GM23248 (cell line): Measurements from ENCODE around the gene GZMB. TPM values are rescaled to one million over a fixed set of nuclear protein-coding genes. Genes with fewer than 3 reads are reported as not detected.
"Not testable (repeated sequence)": the region's sequence is repeated elsewhere in the genome, so short reads cannot be mapped to it uniquely, and the experiment has no call there.

Experiments used
- DNase-seq: peaks from one replicate; pipeline ENCODE4 v3.0.0-alpha.2; 2015
- H2AFZ ChIP-seq: fragments of 200-600 bp; sonication (generic); 2 replicates; pipeline ENCODE4 v1.6.1; 2016; ENCODE audit warnings: antibody characterized with exemption
- H3F3A ChIP-seq: fragments of 200-600 bp; sonication (generic); 2 replicates; pipeline ENCODE4 v1.6.1; 2016; ENCODE audit warnings: mild to moderate bottlenecking, antibody characterized with exemption, mixed run types; ENCODE audit not compliant: insufficient read depth
- H3K27ac ChIP-seq: fragments of 200-600 bp; sonication (generic); 2 replicates; pipeline ENCODE4 v1.5.1; 2016; ENCODE audit warnings: mild to moderate bottlenecking
- H3K27me3 ChIP-seq: fragments of 200-600 bp; sonication (generic); replicated peaks from 2 replicates; pipeline ENCODE4 v1.6.1; 2016; ENCODE audit warnings: mild to moderate bottlenecking; ENCODE audit not compliant: insufficient read depth
- H3K36me3 ChIP-seq: fragments of 200-600 bp; sonication (generic); 2 replicates; pipeline ENCODE4 v1.6.1; 2016; ENCODE audit warnings: low read depth, mild to moderate bottlenecking
- H3K4me1 ChIP-seq: fragments of 200-600 bp; sonication (generic); 2 replicates; pipeline ENCODE4 v1.6.1; 2016; ENCODE audit warnings: mild to moderate bottlenecking; ENCODE audit not compliant: insufficient read depth
- H3K4me2 ChIP-seq: fragments of 200-600 bp; sonication (generic); one replicate; pipeline ENCODE4 v1.6.1; 2016; ENCODE audit warnings: mild to moderate bottlenecking; ENCODE audit not compliant: unreplicated experiment
- H3K4me3 ChIP-seq: fragments of 200-600 bp; sonication (generic); 2 replicates; pipeline ENCODE4 v1.5.1; 2016; ENCODE audit warnings: mild to moderate bottlenecking
- H3K79me2 ChIP-seq: fragments of 200-600 bp; sonication (generic); 2 replicates; pipeline ENCODE4 v1.6.1; 2016; ENCODE audit warnings: mild to moderate bottlenecking; ENCODE audit not compliant: insufficient read depth
- H3K9ac ChIP-seq: fragments of 200-600 bp; sonication (generic); 2 replicates; pipeline ENCODE4 v1.6.1; 2016; ENCODE audit warnings: mild to moderate bottlenecking
- H3K9me2 ChIP-seq: fragments of 200-600 bp; sonication (generic); 2 replicates; pipeline ENCODE4 v1.6.1; 2016; ENCODE audit warnings: mixed run types, mild to moderate bottlenecking, moderate library complexity; ENCODE audit not compliant: insufficient read depth
- H3K9me3 ChIP-seq: fragments of 200-600 bp; sonication (generic); one replicate; pipeline ENCODE4 v1.6.1; 2017; ENCODE audit warnings: low read depth
- H4K20me1 ChIP-seq: fragments of 200-600 bp; sonication (generic); 2 replicates; pipeline ENCODE4 v1.6.0; 2016; ENCODE audit not compliant: insufficient read depth
- EZH2 ChIP-seq: fragments of 200-600 bp; sonication (generic); IDR thresholded peaks from 2 replicates; pipeline ENCODE4 v1.6.1; 2018; ENCODE audit warnings: antibody characterized with exemption, mild to moderate bottlenecking; ENCODE audit not compliant: insufficient read depth, poor library complexity, severe bottlenecking
- EZH2phosphoT487 ChIP-seq: fragments of 200-600 bp; sonication (generic); IDR thresholded peaks from 2 replicates; pipeline ENCODE4 v1.6.1; 2018; ENCODE audit warnings: antibody characterized with exemption, moderate library complexity, mild to moderate bottlenecking, low read depth; ENCODE audit not compliant: insufficient read depth
- WGBS, 2 experiments: methylation state at CpG; one replicate each; pipeline ENCODE4 v1.1.6; 2015 to 2017; ENCODE audit warnings: low lambda C conversion rate in 2 of 2, low coverage in 1 of 2; ENCODE audit errors: missing lambda C conversion rate in 2 of 2; 5-methylcytosine and 5-hydroxymethylcytosine counted together
- in situ Hi-C: fragments of 300-500 bp; cut with MboI; formaldehyde crosslinking; loops from 2 replicates; pipeline ENCODE4 v1.15.0; 2020
- polyA plus RNA-seq: library from polyadenylated mRNA; unstranded; fragments of >200 nt; fragmentation: Nextera tagmentation; extraction: Ambion mirVana; gene quantifications from 2 replicates; pipeline ENCODE4 v1.2.1, GENCODE V29; 2016
- total RNA-seq: library from RNA; depleted of rRNA; stranded (reverse); fragments of >200 nt; shearing (Covaris generic); gene quantifications from 2 replicates; pipeline ENCODE4 v1.2.3, GENCODE V29; 2014

The GZMB gene
- total and polyA plus RNA-seq, 2 experiments from 2014 or later: not detected

DNA sequence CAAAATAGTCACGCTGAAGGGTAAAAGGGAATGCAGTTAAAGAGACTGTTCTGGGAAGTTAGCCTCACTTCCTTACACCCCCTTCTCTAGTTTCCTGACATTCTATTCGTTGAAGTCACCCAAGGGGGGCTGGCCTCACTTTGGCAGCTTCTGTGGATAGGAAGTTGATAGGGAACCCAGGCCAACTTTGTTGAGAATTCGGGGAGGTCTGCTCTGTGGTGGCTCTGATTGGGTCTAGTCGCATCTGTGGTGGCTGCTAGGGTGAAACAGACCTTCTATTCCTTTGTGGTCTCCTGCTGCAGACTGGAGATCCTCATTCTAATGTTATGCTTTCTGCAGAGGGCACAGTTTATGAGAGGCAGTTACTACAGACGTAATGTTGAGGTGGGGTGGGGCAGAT is 28.8 kb upstream of the GZMB start:
- Histone ChIP-seq H3K27ac (no peak overlapping the region), H3K4me2 (no peak overlapping the region), H3F3A (no peaks in the 10 kb centered on the region), H3K79me2 (no peaks in the 10 kb centered on the region), H3K9ac (no peak overlapping the region), H3K4me3 (no peak overlapping the region), H3K9me3 (no peaks in the 10 kb centered on the region), H3K36me3 (no peaks in the 10 kb centered on the region), H3K27me3 (no peaks in the 10 kb centered on the region), H3K4me1 (no peaks in the 10 kb centered on the region), H4K20me1 (no peaks in the 10 kb centered on the region), H3K9me2 (no peaks in the 10 kb centered on the region), H2AFZ (no peak overlapping the region)
- no peak for DNase-seq
- in situ Hi-C loops: no loop called here
- 15 to 17% methylated on average over 5 of the region's 5 CpGs for WGBS, 2 experiments
- TF ChIP-seq EZH2phosphoT487: no peak

DNA sequence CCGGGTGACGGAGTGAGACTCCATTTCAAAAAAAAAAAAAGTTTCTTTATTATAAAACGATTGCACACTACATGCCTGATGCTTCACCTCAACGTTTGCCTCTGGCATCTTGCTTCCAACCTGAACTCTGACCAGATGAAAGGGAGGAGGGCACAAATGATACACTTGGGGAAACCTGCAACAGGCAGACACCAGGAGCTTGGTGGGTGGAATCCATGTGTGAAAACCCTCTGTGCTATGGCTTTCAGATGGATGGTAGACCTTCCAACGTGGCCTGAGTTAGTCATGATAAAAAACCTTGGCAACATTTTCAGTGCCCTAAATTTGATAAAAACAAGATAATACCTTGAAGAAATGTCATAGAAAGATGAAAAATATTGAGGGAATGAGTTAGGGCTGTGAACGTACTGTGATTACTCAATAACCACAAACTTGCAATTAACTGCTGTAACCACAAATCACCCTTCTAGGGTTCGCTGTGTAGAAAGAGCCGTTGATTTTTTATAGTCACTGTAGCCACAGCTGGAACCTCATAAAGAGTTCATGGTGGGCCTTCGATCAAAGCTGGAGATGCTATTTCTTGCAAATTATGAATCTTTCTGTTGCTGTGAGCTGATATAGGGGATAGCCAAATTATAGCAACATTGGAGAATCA is 26.1 kb upstream of the GZMB start:
- no peaks in the 10 kb centered on the region for H3F3A ChIP-seq
- 22 to 23% methylated on average over 9 of the region's 9 CpGs for WGBS, 2 experiments
- no peak overlapping the region for H3K27ac ChIP-seq
- H4K20me1 ChIP-seq: no peaks in the 10 kb centered on the region
- H2AFZ ChIP-seq: no peak overlapping the region
- TF ChIP-seq EZH2phosphoT487 (no peak), EZH2 (no peak)
- no peaks in the 10 kb centered on the region for H3K9me3 ChIP-seq
- no peaks in the 10 kb centered on the region; the same call in 1 of the 2 replicates for H3K27me3 ChIP-seq
- DNase-seq: no peak
- no peaks in the 10 kb centered on the region for H3K9me2 ChIP-seq
- H3K79me2 ChIP-seq: no peaks in the 10 kb centered on the region
- no peaks in the 10 kb centered on the region for H3K36me3 ChIP-seq
- in situ Hi-C loops: no loop called here
- H3K4me2 ChIP-seq: no peak overlapping the region
- H3K9ac ChIP-seq: no peak overlapping the region
- no peaks in the 10 kb centered on the region for H3K4me1 ChIP-seq
- no peak overlapping the region for H3K4me3 ChIP-seq

DNA sequence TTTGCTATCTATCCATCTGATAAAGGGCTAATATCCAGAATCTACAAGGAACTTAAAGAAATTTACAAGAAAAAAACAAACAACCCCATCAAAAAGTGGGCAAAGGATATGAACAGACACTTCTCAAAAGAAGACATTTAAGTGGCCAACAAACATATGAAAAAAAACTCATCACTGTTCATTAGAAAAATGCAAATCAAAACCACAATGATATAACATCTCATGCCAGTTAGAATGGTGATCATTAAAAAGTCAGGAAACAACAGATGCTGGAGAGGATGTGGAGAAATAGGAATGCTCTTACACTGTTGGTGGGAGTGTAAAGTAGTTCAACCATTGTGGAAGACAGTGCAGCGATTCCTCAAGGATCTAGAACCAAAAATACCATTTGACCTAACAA is 14.4 kb upstream of the GZMB start:
- H3K9me2 ChIP-seq, H3K36me3 ChIP-seq, H3K27ac ChIP-seq, H3K79me2 ChIP-seq, H2AFZ ChIP-seq, H3K4me3 ChIP-seq, in situ Hi-C loops, H3K27me3 ChIP-seq, H4K20me1 ChIP-seq, DNase-seq, H3K9me3 ChIP-seq, H3K4me1 ChIP-seq, H3F3A ChIP-seq, H3K9ac ChIP-seq, H3K4me2 ChIP-seq: not testable (repeated sequence)
- 0% methylated on average over 1 of the region's 1 CpG for WGBS, 2 experiments

- no peaks in the 10 kb centered on the region for H3K9me3 ChIP-seq
- no peak for TF ChIP-seq EZH2phosphoT487
- no peak for TF ChIP-seq EZH2
These were observed 5.9 kb upstream of the GZMB start for GRCh38 chr14:24639905-24640304.

GRCh38 chr14:24639270-24639669 is 5.3 kb upstream of the GZMB start:
- Histone ChIP-seq H3K36me3 (no peaks in the 10 kb centered on the region), H3K9me2 (no peaks in the 10 kb centered on the region), H3K27me3 (no peaks in the 10 kb centered on the region), H3K79me2 (no peaks in the 10 kb centered on the region), H3K9me3 (no peaks in the 10 kb centered on the region), H4K20me1 (no peaks in the 10 kb centered on the region), H3K27ac (no peak overlapping the region), H3F3A (no peaks in the 10 kb centered on the region), H3K4me3 (no peak overlapping the region), H3K4me2 (no peak overlapping the region), H2AFZ (no peak overlapping the region), H3K9ac (no peak overlapping the region), H3K4me1 (no peaks in the 10 kb centered on the region)
- in situ Hi-C loops: no loop called here
- TF ChIP-seq EZH2 (no peak), EZH2phosphoT487 (no peak)
- WGBS, 2 experiments: 41 to 51% methylated on average over 3 of the region's 3 CpGs
- DNase-seq: no peak

More at GRCh38 chr14:24639905-24640304, 5.9 kb upstream of the GZMB start:
- H3K9me2 ChIP-seq: no peaks in the 10 kb centered on the region
- H3K4me1 ChIP-seq: no peaks in the 10 kb centered on the region
- no peak overlapping the region for H2AFZ ChIP-seq
- no peak overlapping the region for H3K4me3 ChIP-seq
- H3F3A ChIP-seq: no peaks in the 10 kb centered on the region
- H3K79me2 ChIP-seq: no peaks in the 10 kb centered on the region
- no peaks in the 10 kb centered on the region for H3K27me3 ChIP-seq
- H4K20me1 ChIP-seq: no peaks in the 10 kb centered on the region
- no peak overlapping the region for H3K4me2 ChIP-seq
- DNase-seq: no peak
- H3K27ac ChIP-seq: no peak overlapping the region
- no peak overlapping the region for H3K9ac ChIP-seq
- no peaks in the 10 kb centered on the region for H3K36me3 ChIP-seq
- in situ Hi-C loops: no loop called here
- WGBS, 2 experiments: 15 to 24% methylated on average over 3 of the region's 3 CpGs
